SW 1271 (cell line): ENCODE measurements around the gene CCSAP.
"Not testable (repeated sequence)": the region's sequence is repeated elsewhere in the genome, so short reads cannot be mapped to it uniquely, and the experiment has no call there.

Experiments
- DNase-seq, 2 experiments: peaks; one replicate each; lab custom pipeline; 2025; lab: John Stamatoyannopoulos, UW

The CCSAP gene

DNA sequence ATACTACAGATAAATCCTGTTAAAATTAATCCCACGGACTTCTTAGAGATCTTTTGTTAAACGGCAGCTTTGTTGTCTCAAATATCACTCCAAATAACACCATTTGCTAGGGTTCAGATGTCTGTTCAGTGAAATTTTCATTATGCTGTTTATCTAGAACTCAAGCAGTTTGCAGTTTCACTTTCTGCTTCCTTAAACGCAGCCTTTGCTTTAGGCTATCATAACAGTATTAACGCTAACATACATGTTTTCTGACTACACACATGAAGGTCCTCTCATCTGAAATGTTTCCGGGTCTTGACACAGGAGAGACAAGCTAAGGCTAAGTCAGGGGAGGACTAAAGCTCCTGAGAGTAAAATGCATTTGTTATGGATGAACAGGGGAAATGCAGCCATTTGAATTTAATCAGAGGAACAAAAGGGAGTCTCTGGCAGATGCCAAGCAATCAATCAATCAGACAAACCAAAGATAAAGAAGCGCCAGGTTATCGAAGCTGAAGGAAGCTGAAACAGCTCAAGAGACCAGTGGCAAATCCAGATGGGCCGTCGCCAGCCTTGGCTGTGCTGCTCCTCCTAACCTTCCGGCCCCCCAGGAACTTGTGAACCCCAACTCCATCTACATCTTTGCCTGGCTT, 16.9 kb downstream of the CCSAP start:
- DNase-seq, result no peak

DNA sequence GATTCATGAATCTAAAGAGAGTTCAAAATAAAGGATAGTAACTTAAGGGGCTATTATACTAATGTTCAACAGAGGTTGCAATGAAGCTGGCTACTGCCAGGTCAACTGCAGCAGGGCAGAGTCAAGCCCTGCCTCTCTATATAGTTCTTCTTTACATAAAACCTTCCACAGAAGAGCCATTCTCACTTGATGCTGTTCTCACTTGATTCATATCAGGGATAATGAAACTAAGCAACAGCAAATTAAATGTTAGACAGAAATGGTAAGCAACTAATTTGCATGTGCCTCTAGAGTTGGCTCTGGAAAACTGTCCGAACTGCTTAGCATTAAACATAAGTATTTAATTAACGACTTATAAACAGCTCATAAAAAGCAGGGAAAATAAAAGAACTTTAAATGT, 17.4 kb downstream of the CCSAP start:
- no peak for DNase-seq

DNA sequence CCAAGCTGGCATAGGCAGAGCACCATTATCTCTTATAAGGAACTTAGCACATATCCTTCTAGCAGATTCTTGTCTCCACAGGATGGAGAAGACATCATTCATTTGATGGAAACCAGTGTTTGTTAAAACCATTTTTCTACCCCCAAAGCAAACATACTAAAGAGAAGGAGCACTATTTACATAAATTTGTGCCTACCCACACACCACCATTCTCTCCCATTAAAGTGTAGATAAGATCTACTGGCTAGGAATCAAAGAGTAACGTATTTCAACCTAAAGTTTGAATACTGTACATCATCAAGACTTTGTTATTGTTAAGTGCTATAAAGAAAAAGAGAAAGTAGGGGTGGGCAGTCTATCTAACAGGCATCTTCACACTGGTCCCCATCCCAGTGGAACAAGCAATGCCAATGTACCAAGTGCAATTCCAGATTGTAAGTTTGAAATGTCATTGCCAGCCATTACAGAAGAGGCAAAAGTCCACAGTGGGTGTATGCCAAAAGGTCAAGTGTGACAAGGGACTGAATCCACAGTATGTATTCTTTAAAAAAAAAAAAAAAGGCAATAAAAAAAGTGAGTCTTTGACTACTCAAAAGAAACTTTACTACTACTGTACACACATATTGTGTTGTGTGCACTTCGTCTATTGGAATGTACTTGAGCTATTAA, 18.8 kb downstream of the CCSAP start:
- no peak for DNase-seq

DNA sequence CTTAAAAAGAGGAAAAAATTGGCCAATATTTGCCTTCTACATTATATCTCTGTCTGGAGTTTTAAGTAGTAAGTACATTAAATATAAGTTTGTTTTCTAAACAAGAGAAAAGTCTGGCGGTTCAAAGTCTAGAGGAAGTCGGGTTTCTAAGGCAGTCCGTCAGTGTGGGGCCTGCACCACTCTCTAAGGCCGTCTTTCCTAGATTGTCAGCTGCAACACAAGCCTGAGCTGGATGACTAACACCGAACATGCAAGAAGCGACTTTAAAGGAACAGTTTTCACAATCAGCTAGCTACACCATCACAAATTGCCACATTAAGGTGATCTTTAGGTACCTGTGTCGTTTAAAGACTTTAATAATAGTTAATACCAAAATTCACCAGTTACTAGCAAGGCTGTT, 19.6 kb downstream of the CCSAP start:
- no peak for DNase-seq

DNA sequence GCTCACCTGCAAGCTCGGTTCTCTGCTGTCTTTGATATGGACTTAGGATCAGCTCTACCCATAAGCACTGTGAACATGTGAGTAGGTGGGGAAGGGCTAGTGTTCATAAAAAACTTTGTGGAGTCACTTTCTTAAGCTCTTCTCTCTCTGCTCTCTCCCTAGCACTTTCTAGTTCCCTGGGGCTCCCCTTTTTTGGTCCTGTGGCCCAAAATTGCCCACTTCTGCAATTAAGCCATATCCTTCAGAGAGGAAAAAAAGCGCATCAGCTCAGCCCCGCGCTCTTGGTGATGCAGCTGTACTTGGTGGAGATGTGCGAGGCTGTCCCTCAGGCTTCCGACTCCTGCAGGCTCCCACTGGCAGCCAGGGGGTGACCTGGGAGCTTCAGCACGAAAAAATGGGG, 23.4 kb downstream of the CCSAP start:
- no peak for DNase-seq

DNA sequence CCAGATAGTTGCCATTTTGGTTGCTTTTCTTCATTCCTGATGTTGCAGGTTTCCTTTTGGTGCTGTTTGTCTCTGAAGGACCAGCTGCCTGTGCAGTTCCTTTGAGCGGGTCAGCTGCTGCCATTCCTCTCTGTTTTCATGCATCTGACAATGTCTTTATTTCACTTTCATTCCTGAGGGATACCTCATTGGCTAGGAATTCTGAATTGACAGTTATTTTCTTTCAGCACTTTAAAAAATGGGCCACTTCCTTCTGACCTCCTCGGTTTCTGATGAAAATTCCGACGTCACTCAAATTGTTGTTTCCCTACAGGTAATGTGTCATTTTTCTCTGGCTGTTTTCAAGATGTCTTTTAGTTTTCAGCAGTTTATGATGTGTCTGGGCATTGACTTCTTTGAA, 24.8 kb downstream of the CCSAP start:
- no peak for DNase-seq

DNA sequence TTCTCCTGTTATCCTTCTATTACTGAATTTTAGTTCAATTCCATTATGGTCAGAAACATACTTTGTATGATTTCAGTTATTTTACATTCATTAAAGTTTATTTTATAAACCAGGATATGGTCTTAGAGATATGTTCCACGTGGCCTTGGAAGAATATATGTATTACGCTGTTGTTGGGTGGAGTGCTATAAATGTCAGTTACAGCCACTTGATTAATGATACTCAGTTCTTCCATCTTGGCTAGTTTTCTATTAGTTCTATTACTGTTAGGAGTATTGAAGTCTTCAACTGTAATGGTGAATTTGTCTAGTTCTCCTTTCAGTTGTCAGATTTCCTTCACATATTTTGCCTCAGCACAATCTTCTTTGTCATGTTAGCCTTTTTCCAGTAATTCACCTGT, 26.7 kb downstream of the CCSAP start:
- DNase-seq, result no peak

DNA sequence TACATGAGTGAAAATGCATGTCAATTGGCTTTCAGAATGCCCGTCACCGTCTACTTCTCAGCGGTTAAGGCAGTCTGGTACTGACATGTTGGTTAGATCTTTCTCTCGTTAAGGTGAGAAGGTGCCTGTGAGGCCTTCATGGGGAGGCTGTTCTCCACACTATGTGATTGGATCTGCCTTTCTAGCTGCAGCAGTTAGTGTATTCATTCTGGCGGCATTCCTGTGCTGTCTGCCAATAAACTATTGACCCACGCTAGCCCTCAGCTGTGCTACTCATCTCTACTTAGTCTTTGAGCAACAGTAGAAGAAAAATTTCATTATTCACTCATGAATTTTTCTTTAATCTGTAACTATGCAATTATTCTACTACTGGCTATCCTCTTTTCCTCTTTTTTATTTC, 32.0 kb downstream of the CCSAP start:
- DNase-seq, result no peak

DNA sequence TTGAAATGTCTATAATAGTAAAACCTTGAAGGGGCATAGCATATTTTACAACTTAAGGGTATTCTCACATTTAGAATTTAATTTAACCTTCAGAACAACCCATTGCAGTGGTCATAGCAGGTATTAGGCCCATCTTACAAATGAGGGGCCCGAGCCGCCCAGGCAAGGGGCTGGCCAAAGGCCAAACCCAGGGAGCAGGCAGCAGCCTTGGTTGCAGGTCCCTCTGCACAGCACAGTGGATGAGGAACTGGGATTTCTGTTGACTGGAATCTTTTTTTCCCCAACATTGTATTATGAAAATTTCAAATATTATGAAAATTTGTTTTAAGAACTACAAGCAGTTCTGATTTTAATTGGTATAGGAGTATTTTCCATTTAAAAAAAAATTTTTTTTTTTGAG, 33.2 kb downstream of the CCSAP start:
- DNase-seq, result no peak

DNA sequence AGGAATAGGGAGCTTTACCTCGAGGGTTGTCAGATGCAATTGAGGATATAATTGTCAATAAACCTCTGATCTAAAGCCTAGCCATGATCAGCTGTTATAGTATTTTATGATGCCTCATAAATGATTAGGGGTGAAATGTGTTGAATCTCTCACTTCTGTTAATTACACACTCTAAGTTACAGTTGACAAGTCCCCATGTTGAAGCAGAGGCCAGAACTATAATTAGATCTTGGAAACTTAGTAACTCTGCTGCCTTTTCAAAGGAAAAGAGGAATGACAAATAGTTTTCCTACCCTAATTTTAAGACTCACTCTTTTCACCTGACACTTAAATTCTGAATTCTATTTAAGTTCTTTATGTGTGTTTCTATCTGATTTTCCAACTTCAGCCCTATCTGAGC, 33.8 kb downstream of the CCSAP start:
- no peak for DNase-seq

DNA sequence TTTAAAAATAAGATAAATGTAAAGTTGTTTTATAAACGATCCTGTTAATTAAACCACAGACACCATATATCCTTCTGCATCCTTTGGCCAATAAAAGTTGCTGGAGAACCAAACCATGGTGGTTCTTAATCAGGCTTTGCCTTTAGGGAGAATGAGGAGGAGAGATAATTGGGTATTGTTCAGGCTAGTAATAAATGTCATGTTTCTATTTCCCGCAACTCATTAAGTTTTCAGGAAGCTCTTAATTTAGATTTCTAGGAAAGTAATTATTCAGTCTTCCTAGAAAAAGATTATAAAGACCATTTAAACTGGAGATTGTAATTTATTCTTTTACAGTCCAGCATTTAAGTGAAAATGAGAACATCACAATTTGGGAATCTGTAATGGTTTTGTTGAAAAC, 37.5 kb downstream of the CCSAP start:
- no peak for DNase-seq

DNA sequence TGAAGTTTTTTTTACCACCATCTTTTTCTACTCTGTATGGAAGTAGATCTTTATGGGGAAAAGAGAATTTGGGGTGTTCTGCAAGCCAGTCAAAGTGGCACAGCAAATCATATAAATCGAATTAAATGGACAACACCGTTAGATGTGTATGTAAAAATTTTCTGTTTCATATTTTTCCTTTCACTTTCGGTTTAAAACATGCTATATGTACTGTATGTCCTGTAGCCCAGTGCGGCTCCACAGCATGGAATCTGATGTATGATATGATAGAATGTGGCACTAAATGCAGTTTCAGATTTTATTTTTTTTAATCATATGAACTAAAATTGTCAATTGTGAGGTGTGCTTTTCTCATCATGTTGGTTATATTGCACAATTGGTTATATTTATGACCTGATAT, 39.0 kb downstream of the CCSAP start:
- no peak for DNase-seq

DNA sequence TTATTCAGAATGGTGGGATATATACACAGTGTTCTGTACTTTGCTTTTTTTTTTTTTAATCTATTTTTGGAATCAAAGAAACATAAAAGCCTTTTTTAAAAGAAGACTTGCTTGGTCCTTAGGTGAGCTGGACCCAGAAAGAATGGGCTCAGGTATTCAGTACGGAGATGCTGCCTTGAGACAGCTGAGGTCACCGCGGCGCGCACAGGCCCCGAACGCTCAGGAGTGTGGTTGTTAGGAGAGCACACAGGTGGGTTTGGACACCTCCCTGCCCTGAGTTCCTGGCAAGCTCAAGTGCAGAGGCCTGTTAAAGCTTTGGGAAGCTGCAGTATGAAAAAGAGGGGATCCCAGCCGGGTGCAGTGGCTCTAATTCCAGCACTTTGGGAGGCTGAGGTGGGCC, 40.1 kb downstream of the CCSAP start:
- DNase-seq, result no peak

DNA sequence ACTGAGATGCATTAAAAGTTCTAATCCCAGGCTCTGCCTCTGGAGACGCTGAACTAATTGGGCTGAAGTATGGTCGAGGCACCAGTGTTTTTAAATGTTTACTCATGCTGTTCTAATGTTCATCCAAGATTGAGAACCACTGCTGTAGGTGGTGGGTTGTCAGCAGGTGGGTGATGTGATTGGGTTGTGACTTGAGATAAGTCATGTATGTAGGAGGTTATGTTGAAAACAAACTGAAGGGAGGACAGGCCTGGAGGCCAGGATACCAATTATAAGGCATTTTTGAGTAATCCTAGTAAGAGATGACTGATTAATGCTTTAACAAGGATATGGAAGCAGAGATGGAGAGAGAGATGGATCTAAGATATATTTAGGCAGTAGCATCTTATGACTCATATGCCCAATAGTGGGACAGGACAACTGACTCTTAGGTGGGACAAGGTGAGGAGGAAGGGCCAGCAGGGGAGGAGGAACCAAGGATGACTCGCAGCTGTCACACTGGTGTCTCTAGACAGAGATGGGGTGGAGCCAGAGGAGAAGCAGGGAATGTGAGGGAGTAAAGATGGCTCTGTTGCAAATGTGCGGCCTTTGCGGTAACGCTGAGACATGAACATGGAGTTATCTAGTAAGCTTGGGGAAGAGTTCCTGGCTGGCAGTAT, 42.6 kb downstream of the CCSAP start:
- DNase-seq, result no peak

DNA sequence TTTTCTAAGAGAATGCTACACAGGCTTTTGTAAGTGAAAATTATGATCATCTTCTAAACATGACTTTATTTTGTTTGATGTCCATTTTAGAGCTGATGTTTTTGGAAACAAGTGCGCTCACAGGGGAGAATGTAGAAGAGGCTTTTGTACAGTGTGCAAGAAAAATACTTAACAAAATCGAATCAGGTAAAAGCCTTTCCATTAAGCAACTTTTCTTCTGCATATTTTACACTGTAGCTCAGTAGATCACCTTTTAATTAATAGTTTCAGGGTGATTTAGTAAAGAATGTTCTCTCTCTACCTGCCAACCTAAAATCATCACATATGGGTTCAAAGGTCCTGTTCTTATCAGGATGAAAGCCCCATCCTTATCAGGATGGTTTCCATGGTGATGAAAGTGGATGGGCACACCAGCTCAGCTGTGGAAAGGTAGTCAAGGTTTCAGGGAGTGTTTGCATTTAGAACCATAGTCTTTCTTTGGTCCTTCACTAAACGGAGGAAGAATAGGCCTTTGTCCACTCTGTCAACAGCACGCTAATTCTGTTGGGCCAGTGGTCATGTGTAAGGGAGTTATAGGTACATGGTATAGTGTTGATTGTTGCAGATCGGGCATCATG, 43.9 kb downstream of the CCSAP start:
- DNase-seq, result no peak

DNA sequence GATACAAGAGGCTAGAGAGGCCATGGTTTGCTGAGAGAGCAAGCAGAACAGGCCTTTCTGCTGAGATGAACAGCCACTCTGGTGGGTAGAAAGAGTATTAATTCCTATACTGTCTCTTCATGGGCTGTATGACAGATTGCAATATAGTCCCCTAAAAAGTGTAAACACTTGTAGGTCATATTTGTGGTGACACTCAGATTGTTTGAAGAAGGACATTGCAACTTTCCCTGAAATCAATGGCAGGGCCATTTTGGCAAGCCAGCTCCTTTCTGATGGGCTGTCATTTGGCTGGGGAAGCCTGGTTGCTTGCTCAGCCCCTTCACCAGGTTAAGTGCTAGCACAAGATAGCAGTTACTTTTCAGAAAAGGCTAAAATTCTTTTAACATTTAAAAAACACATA, 44.4 kb downstream of the CCSAP start:
- no peak for DNase-seq

DNA sequence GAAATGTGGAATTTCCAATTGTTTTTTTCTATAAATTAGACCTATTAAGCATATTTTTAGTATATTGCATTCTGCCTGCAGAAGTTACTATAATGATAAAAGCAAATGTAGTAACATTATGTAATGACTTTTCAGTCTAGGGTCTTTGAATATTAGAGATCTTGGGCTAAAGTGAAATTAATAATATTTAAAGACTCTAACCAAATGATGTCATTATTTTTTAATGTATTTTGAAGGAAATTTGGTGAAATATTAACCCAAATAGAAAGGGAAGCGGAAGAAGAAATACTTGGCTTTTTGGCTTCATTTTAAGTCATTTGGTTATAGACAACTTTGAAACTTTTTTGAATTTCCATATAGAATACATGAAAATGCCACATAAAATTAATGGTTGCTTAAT, 45.1 kb downstream of the CCSAP start:
- no peak for DNase-seq

DNA sequence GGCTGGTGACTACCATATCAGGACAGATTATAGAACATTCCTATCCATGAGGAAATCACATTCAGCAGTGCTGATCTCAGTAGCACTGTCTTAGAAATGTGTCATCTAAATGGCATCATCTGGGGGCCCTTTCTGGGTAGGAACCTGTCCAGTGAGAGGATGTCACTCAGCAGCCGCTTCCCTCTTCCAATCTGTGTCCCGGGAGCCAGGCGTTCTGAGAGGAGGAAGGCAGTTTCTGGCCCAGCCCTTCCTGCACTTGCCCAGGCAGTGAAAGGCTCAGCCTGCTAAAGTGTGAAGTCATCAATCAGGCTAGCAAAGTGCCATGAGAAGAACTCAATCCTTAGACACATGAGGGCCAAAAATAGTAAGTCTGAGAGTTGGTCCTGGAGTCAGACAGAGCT, 46.3 kb downstream of the CCSAP start:
- no peak for DNase-seq

DNA sequence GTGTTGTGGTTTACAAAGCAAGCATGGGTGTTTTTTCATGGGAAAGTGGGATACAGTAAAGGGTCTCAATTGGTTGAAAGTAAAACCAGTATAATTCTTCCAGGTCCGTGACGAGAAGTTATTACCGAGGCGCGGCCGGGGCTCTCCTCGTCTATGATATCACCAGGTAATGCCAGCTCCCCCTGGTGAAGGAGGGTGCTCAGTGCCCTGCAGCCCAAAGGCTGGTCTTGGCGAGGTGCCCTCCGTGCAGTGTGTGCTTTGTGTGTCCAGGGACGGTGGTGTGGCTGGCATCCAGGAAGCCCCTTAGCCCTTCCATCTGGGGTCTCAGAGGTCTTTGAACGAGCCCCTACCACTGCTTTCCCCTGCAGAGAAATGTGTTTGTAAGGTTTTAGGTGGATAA, 47.1 kb downstream of the CCSAP start:
- no peak for DNase-seq

DNA sequence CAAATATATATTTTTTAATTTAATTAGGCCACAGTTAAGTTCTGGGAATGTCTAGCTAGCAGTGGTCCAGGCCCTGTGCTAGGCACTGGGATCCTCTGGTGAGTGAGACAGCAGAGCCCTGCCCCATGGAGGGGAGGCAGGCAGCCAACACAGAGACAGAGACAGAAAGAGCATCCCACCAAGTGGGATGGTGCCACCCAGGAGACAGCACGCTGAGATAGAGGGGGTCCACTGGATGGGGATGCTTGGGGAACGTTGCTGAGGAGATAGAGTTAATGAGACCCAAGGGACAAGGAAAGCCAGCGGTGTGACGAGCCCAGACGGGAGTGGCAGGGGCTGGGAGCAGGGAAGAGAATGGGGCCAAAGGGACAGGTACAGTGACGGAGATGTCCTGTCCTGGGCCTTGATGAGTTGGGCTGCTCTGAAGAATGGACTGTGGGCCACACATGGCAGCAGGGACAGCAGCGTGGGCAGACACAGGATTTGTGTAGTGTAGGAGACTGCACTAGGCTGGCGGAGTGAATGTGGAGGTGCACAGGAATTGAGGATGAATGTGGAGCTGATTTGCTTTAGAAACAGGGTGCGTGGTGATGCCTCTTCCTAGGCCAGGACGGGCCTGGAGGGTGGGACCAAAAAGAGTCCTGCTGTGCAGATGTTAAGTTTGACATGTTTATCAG, 49.2 kb downstream of the CCSAP start:
- no peak for DNase-seq

DNA sequence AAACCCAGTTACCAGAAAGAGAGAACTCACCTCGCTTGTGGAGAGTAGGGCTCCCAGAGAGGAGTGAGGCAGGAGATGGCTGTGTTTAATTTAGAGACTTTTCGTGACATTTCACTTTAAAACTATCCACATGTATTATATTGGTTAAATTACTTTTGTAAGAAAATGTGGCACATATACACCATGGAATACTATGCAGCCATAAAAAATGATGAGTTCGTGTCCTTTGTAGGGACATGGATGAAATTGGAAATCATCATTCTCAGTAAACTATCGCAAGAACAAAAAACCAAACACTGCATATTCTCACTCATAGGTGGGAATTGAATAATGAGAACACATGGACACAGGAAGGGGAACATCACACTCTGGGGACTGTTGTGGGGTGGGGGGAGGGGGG, 51.2 kb downstream of the CCSAP start:
- DNase-seq, result not testable (repeated sequence)

DNA sequence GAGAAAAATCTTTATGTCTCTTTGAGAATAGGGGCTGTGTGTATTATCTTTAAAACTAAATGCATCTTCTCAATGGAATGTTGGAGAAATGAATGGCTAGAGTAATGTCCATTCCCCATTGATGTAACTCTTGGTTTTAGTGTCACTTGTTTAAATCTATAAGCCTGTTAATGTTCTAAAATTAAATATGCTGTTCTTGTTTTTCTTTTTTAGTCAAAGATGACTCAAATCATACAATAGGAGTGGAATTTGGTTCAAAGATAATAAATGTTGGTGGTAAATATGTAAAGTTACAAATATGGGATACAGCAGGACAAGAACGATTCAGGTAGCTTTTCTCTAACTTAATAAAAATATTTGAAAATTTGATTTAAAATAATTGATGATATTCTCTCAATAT, 54.3 kb downstream of the CCSAP start:
- DNase-seq, result no peak

DNA sequence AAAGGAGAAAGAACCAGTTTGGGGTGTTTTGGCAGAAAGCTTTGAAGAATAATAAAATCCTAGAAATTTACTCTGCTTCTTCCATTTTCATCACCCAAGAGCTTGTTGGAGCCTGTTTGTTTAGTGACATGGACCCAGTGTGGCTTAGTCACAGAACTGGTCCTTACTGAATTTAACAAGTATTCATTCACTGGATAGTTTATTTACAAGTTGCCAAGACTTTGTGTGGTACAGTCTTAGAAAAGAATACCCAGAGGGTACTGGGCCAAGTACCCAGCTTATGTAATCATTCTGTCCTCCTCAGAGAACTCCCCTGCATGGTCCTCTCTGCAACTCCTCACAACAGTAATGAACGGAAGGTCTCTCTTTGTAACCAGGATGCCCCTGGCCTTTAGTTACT, 55.6 kb downstream of the CCSAP start:
- DNase-seq, result no peak
